ENCODE data around the gene HTR6. TPM values are rescaled to one million over a fixed set of nuclear protein-coding genes. Genes with fewer than 3 reads are reported as not detected.
A peak's percentile ranks its signal among the peaks of the same experiment; 100 is the strongest.

The HTR6 gene
- total RNA-seq, 2 experiments from 2014 or later, result not detected

DNA sequence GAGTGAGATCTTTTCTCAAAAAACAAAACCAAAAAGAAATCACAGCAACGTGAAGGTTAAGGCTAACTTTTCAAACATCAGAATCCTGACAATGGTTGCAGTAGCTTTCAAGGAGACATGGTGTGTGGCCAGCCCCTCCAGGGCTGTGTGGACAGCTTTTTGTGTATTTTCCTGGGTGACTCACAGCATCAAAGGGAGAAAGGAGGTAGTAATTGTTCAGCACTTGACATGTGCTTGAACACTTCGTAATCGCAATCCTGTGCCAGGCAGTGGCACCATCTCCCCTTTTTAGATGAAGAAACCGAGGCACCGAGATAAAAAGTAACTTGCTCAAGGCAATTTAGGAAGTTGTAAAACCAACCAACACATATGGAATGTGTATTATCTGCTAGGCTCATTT, 10.3 kb upstream of the HTR6 start:
- BruUV-seq (replicated peaks), result no TSS peak
- POLR2A ChIA-PET, result interaction anchor here (0.6 kb wide), 1 partner anchor 8 kb away, joined by 6 read pairs; no protein-coding TSS in a partner anchor

DNA sequence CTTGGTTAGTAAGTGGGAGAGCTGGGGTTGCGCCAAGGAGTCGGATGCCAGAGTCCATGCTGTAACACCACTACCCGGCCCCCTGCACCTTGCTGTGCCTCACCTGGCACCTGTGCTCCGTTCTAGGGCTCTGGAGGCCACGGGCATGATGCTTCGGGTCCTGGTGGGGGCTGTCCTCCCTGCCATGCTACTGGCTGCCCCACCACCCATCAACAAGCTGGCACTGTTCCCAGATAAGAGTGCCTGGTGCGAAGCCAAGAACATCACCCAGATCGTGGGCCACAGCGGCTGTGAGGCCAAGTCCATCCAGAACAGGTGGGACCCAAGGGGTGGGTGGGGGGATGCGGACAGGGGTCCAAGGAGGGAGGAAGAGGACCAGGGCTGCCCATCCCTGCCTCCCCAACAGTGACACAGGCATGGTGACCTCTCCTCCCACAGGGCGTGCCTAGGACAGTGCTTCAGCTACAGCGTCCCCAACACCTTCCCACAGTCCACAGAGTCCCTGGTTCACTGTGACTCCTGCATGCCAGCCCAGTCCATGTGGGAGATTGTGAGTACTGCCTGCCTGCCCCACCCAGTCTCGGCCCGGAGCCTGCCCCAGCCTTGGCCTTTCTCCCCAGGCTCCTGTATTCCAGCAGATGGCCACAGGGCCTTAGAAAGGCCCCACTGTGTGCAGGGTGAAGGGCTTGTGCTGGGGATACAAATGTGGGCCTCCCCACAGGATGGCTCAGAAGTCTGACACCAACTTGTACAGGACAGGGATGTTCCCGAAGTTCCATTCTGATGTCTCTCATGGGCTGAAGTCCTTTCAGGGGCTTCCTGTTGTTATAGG, 9.6 kb upstream of the HTR6 start:
- Histone ChIP-seq H3K79me2 (ENCODE audit: insufficient read depth, low read depth, low read length) (no peaks in the 10 kb centered on the region), H2AFZ (ENCODE audit: low read length) (no peak overlapping the region), H3K9me2 (ENCODE audit: insufficient read depth, low read length) (no peaks in the 10 kb centered on the region), H3K4me3 (ENCODE audit: low read depth, low read length, poor library complexity, severe bottlenecking) (no peak overlapping the region), H4K20me1 (ENCODE audit: insufficient read depth, low read length) (no peaks in the 10 kb centered on the region), H3K27ac (ENCODE audit: low read depth, low read length, poor library complexity, severe bottlenecking) (no peak overlapping the region), H3K9me3 (ENCODE audit: low read length) (no peaks in the 10 kb centered on the region), H3K4me2 (ENCODE audit: low read length) (no peak overlapping the region), H3K4me1 (ENCODE audit: insufficient read depth, low read length, poor library complexity, severe bottlenecking) (peaks cover 4% of the 10 kb centered on the region), H3K36me3 (ENCODE audit: insufficient read depth, low read length) (no peaks in the 10 kb centered on the region)
- CTCF ChIA-PET (ENCODE audit: unreplicated experiment), result no interaction called here
- TF ChIP-seq EZH2phosphoT487 (IDR thresholded peaks at IDR 0.05; ENCODE audit: borderline replicate concordance, low read depth, low read length), result no peak
- TF ChIP-seq, protein P1, sequence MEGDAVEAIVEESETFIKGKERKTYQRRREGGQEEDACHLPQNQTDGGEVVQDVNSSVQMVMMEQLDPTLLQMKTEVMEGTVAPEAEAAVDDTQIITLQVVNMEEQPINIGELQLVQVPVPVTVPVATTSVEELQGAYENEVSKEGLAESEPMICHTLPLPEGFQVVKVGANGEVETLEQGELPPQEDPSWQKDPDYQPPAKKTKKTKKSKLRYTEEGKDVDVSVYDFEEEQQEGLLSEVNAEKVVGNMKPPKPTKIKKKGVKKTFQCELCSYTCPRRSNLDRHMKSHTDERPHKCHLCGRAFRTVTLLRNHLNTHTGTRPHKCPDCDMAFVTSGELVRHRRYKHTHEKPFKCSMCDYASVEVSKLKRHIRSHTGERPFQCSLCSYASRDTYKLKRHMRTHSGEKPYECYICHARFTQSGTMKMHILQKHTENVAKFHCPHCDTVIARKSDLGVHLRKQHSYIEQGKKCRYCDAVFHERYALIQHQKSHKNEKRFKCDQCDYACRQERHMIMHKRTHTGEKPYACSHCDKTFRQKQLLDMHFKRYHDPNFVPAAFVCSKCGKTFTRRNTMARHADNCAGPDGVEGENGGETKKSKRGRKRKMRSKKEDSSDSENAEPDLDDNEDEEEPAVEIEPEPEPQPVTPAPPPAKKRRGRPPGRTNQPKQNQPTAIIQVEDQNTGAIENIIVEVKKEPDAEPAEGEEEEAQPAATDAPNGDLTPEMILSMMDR (conservative IDR thresholded peaks at IDR 0.05; ENCODE audit: low read length), result no peak
- no peak for DNase-seq (ENCODE audit: low spot score)
- no TSS peak for BruUV-seq (replicated peaks)
- intact Hi-C loops (cut with micrococcal nuclease; ENCODE audit: unreplicated experiment), result loop anchor here (10.0 kb wide), 1 partner anchor 400 kb away; the partner anchor contains the start of genes EMC1 and MRTO4
- POLR2A ChIA-PET, result interaction anchor here (0.6 kb wide), 1 partner anchor 7 kb away, joined by 6 read pairs; no protein-coding TSS in a partner anchor

More for the DNA sequence above, 10.3 kb upstream of the HTR6 start:
- intact Hi-C loops (cut with micrococcal nuclease; ENCODE audit: unreplicated experiment), result loop anchor here (10.0 kb wide), 1 partner anchor 400 kb away; the partner anchor contains the start of genes EMC1 and MRTO4
- CTCF ChIA-PET (ENCODE audit: unreplicated experiment), result no interaction called here
- no peaks in the 10 kb centered on the region for H3K36me3 ChIP-seq (ENCODE audit: insufficient read depth, low read length)
- no peaks in the 10 kb centered on the region for H3K79me2 ChIP-seq (ENCODE audit: insufficient read depth, low read depth, low read length)
- H3K9me3 ChIP-seq (ENCODE audit: low read length), result no peaks in the 10 kb centered on the region
- TF ChIP-seq, protein P1 (conservative IDR thresholded peaks at IDR 0.05; ENCODE audit: low read length), result no peak
- TF ChIP-seq EZH2phosphoT487 (IDR thresholded peaks at IDR 0.05; ENCODE audit: borderline replicate concordance, low read depth, low read length), result no peak
- H4K20me1 ChIP-seq (ENCODE audit: insufficient read depth, low read length), result no peaks in the 10 kb centered on the region
- no peaks in the 10 kb centered on the region for H3K9me2 ChIP-seq (ENCODE audit: insufficient read depth, low read length)
- H2AFZ ChIP-seq (ENCODE audit: low read length), result peak overlapping the region; percentile 1; the same call in 1 of the 2 replicates
- DNase-seq (ENCODE audit: low spot score), result no peak
- no peak overlapping the region for H3K4me3 ChIP-seq (ENCODE audit: low read depth, low read length, poor library complexity, severe bottlenecking)
- H3K4me2 ChIP-seq (ENCODE audit: low read length), result no peak overlapping the region
- H3K27ac ChIP-seq (ENCODE audit: low read depth, low read length, poor library complexity, severe bottlenecking), result no peak overlapping the region
- peaks cover 4% of the 10 kb centered on the region for H3K4me1 ChIP-seq (ENCODE audit: insufficient read depth, low read length, poor library complexity, severe bottlenecking)

DNA sequence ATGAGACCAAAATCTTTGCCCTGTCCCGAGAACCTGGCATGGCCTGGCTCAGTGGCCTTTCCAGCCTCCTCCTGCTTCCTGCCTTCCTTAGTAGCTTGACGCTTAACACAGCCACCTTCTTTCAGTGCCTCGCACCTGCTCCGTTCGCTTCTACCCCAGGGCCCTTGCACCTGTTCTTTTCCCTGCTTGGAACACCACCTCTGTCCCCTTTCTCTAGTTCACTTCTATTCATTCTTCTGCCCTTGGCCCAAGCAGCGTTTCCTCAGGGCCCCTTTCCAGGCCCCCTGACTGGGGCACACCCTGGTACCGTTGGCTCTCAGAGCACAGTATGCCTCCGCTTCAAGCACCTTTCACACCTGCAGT, 9.0 kb upstream of the HTR6 start:
- TF ChIP-seq, protein P1 (conservative IDR thresholded peaks at IDR 0.05; ENCODE audit: low read length), result no peak
- TF ChIP-seq EZH2phosphoT487 (IDR thresholded peaks at IDR 0.05; ENCODE audit: borderline replicate concordance, low read depth, low read length), result no peak
- intact Hi-C loops (cut with micrococcal nuclease; ENCODE audit: unreplicated experiment), result loop anchor here (10.0 kb wide), 1 partner anchor 401 kb away; the partner anchor contains the start of genes EMC1 and MRTO4
- H3K9me2 ChIP-seq (ENCODE audit: insufficient read depth, low read length), result no peaks in the 10 kb centered on the region
- H3K36me3 ChIP-seq (ENCODE audit: insufficient read depth, low read length), result no peaks in the 10 kb centered on the region
- H4K20me1 ChIP-seq (ENCODE audit: insufficient read depth, low read length), result no peaks in the 10 kb centered on the region
- peaks cover 4% of the 10 kb centered on the region for H3K4me1 ChIP-seq (ENCODE audit: insufficient read depth, low read length, poor library complexity, severe bottlenecking)
- no peaks in the 10 kb centered on the region for H3K9me3 ChIP-seq (ENCODE audit: low read length)
- H3K4me3 ChIP-seq (ENCODE audit: low read depth, low read length, poor library complexity, severe bottlenecking), result no peak overlapping the region
- BruUV-seq (replicated peaks), result no TSS peak
- no peak overlapping the region for H3K4me2 ChIP-seq (ENCODE audit: low read length)
- no peak overlapping the region for H3K27ac ChIP-seq (ENCODE audit: low read depth, low read length, poor library complexity, severe bottlenecking)
- CTCF ChIA-PET (ENCODE audit: unreplicated experiment), result no interaction called here
- POLR2A ChIA-PET, result no interaction called here
- no peak for DNase-seq (ENCODE audit: low spot score)
- no peak overlapping the region for H2AFZ ChIP-seq (ENCODE audit: low read length)
- no peaks in the 10 kb centered on the region for H3K79me2 ChIP-seq (ENCODE audit: insufficient read depth, low read depth, low read length)

All from OCI-LY7 (cell line).